AG04449 (cell line): ENCODE measurements around the gene SEC14L3.

Experiments
- CTCF ChIA-PET: fragments of 350-600 bp; formaldehyde crosslinking; extraction: SDS; loops from one replicate; lab custom pipeline; 2021; ENCODE audit warnings: antibody characterized with exemption; lab: Yijun Ruan, JAX
- POLR2A ChIA-PET: fragments of 400-600, 350-600 bp; formaldehyde crosslinking; extraction: SDS; loops from one replicate; lab custom pipeline; 2020; ENCODE audit warnings: antibody characterized with exemption, inconsistent platforms; lab: Yijun Ruan, JAX
- DNase-seq: peaks from one replicate; pipeline ENCODE4 v3.0.0-alpha.2; 2010; ENCODE audit warnings: low read depth, low spot score
- H3K4me3 ChIP-seq: 2 replicates; pipeline ENCODE4 v1.5.1; 2011; ENCODE audit warnings: low read depth, mild to moderate bottlenecking, control low read depth, low read length
- CTCF ChIP-seq: IDR thresholded peaks from one replicate; pipeline ENCODE4 v1.5.1; 2011; ENCODE audit warnings: mild to moderate bottlenecking, moderate library complexity, low read length, control low read depth, inconsistent platforms; ENCODE audit not compliant: insufficient read depth; ENCODE audit errors: missing control alignments

SEC14L3 gene

GRCh38 chr22:30444632-30445437, 27.0 kb downstream of the SEC14L3 start:
- H3K4me3 ChIP-seq, result no peak overlapping the region
- CTCF ChIA-PET, result interaction anchor here (0.7 to 10.7 kb wide), 19 partner anchors 11 to 311 kb away, joined by 3 to 88 read pairs (median 4); partner anchors contain the start of genes MTFP1 and TCN2
- POLR2A ChIA-PET, result interaction anchor here (0.8 kb wide), 1 partner anchor 48 kb away, joined by 3 read pairs; the partner anchor contains the start of gene SEC14L2
- DNase-seq, result no peak
- peak; percentile 75 for TF ChIP-seq CTCF

- POLR2A ChIA-PET, result no interaction called here
- H3K4me3 ChIP-seq, result no peak overlapping the region
- DNase-seq, result no peak
- CTCF ChIA-PET, result interaction anchor here (1.2 kb wide), 1 partner anchor 51 kb away, joined by 3 read pairs; no protein-coding TSS in a partner anchor
- TF ChIP-seq CTCF, result no peak
Measured at GRCh38 chr22:30441088-30441487, 30.7 kb downstream of the SEC14L3 start.

- POLR2A ChIA-PET, result no interaction called here
- no peak overlapping the region for H3K4me3 ChIP-seq
- CTCF ChIA-PET, result interaction anchor here (1.2 kb wide), 1 partner anchor 49 kb away, joined by 3 read pairs; no protein-coding TSS in a partner anchor
- TF ChIP-seq CTCF, result no peak
- DNase-seq, result no peak
Measured at GRCh38 chr22:30439836-30440235, 32.0 kb downstream of the SEC14L3 start.

GRCh38 chr22:30439226-30439625, 32.6 kb downstream of the SEC14L3 start:
- no peak for TF ChIP-seq CTCF
- DNase-seq, result no peak
- no peak overlapping the region for H3K4me3 ChIP-seq
- ChIA-PET CTCF (no interaction called here), POLR2A (no interaction called here)

GRCh38 chr22:30438559-30438958, 33.3 kb downstream of the SEC14L3 start:
- POLR2A ChIA-PET, result interaction anchor here (0.9 kb wide), 1 partner anchor 804 kb away, joined by 3 read pairs; no protein-coding TSS in a partner anchor
- no peak overlapping the region for H3K4me3 ChIP-seq
- no peak for TF ChIP-seq CTCF
- no peak for DNase-seq
- CTCF ChIA-PET, result interaction anchor here (0.8 to 2.4 kb wide), 2 partner anchors 11 to 47 kb away, joined by 3 to 15 read pairs; no protein-coding TSS in a partner anchor

- POLR2A ChIA-PET, result no interaction called here
- CTCF ChIA-PET, result interaction anchor here (0.5 to 6.9 kb wide), 4 partner anchors 9 to 372 kb away, joined by 3 to 59 read pairs (median 14); partner anchors contain the start of gene MTFP1
- H3K4me3 ChIP-seq, result no peak overlapping the region
- no peak for DNase-seq
- TF ChIP-seq CTCF, result no peak
Measured at GRCh38 chr22:30436196-30436595, 35.6 kb downstream of the SEC14L3 start.
